ENCODE data around the gene TAB3.

DNA sequence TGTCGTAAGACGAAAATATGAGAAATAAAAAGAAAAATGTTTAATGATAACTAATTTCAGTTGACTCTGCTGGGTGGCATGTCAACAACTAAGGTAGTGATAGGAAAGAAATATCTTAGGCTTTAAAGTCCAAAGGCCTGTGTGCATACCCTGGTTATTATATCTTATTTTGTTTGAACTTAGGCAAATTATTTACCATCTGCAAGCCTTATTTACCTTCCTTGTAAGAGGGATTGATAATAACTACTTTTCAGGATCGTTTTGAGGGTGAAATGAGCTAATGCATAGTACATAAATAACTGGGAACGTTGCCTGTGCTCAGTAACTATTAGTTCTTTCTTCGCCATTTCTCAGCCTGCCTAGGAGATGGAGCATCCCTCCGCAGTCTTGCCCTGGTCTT is 41.6 kb upstream of the TAB3 start:
- TF ChIP-seq, protein P1, sequence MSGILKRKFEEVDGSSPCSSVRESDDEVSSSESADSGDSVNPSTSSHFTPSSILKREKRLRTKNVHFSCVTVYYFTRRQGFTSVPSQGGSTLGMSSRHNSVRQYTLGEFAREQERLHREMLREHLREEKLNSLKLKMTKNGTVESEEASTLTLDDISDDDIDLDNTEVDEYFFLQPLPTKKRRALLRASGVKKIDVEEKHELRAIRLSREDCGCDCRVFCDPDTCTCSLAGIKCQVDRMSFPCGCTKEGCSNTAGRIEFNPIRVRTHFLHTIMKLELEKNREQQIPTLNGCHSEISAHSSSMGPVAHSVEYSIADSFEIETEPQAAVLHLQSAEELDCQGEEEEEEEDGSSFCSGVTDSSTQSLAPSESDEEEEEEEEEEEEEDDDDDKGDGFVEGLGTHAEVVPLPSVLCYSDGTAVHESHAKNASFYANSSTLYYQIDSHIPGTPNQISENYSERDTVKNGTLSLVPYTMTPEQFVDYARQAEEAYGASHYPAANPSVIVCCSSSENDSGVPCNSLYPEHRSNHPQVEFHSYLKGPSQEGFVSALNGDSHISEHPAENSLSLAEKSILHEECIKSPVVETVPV (CRISPR knock-in tag; IDR thresholded peaks at IDR 0.05), result no peak
- TF ChIP-seq GLIS3 (CRISPR knock-in tag; IDR thresholded peaks at IDR 0.05) (no peak), ZFP3 (CRISPR knock-in tag; IDR thresholded peaks at IDR 0.05) (no peak), PPARA (CRISPR knock-in tag; IDR thresholded peaks at IDR 0.05; ENCODE audit: borderline replicate concordance) (no peak), CSDC2 (CRISPR knock-in tag; IDR thresholded peaks at IDR 0.05) (no peak), ZC3H10 (CRISPR knock-in tag; IDR thresholded peaks at IDR 0.05) (no peak), BACH2 (CRISPR knock-in tag; IDR thresholded peaks at IDR 0.05; ENCODE audit: borderline replicate concordance) (no peak), RARB (CRISPR knock-in tag; IDR thresholded peaks at IDR 0.05) (no peak)
- TF ChIP-seq, protein P2, sequence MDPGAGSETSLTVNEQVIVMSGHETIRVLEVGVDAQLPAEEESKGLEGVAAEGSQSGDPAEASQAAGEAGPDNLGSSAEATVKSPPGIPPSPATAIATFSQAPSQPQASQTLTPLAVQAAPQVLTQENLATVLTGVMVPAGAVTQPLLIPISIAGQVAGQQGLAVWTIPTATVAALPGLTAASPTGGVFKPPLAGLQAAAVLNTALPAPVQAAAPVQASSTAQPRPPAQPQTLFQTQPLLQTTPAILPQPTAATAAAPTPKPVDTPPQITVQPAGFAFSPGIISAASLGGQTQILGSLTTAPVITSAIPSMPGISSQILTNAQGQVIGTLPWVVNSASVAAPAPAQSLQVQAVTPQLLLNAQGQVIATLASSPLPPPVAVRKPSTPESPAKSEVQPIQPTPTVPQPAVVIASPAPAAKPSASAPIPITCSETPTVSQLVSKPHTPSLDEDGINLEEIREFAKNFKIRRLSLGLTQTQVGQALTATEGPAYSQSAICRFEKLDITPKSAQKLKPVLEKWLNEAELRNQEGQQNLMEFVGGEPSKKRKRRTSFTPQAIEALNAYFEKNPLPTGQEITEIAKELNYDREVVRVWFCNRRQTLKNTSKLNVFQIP (CRISPR knock-in tag; IDR thresholded peaks at IDR 0.05; ENCODE audit: borderline replicate concordance, low read depth), result no peak
- TF ChIP-seq, protein P3, sequence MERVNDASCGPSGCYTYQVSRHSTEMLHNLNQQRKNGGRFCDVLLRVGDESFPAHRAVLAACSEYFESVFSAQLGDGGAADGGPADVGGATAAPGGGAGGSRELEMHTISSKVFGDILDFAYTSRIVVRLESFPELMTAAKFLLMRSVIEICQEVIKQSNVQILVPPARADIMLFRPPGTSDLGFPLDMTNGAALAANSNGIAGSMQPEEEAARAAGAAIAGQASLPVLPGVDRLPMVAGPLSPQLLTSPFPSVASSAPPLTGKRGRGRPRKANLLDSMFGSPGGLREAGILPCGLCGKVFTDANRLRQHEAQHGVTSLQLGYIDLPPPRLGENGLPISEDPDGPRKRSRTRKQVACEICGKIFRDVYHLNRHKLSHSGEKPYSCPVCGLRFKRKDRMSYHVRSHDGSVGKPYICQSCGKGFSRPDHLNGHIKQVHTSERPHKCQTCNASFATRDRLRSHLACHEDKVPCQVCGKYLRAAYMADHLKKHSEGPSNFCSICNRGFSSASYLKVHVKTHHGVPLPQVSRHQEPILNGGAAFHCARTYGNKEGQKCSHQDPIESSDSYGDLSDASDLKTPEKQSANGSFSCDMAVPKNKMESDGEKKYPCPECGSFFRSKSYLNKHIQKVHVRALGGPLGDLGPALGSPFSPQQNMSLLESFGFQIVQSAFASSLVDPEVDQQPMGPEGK (CRISPR knock-in tag; IDR thresholded peaks at IDR 0.05; ENCODE audit: borderline replicate concordance), result no peak

Measured in SK-N-SH treated with all-trans-retinoic acid at 6 μM for 48 hours (cell line).